H9 (cell line): Measurements from ENCODE around the gene CATSPERZ. TPM values are rescaled to one million over a fixed set of nuclear protein-coding genes. Genes with fewer than 3 reads are reported as not detected.
A peak's percentile ranks its signal among the peaks of the same experiment; 100 is the strongest.

Source experiments
- DNase-seq: peaks from one replicate; pipeline ENCODE4 v3.0.0-alpha.2; 2017
- H2AFZ ChIP-seq: one replicate; pipeline ENCODE4 v1.6.1; 2013; ENCODE audit warnings: mild to moderate bottlenecking, low read length, control low read depth, moderate library complexity
- H2AK5ac ChIP-seq: 2 replicates; pipeline ENCODE4 v1.6.1; 2013; ENCODE audit warnings: low read length, control low read depth, mixed read lengths; ENCODE audit not compliant: insufficient read length
- H2BK120ac ChIP-seq: one replicate; pipeline ENCODE4 v1.6.1; 2013; ENCODE audit warnings: low read depth, mild to moderate bottlenecking, low read length, control low read depth, inconsistent platforms; ENCODE audit not compliant: poor library complexity, severe bottlenecking
- H2BK12ac ChIP-seq: 2 replicates; pipeline ENCODE4 v1.6.1; 2013; ENCODE audit warnings: low read length, control low read depth, mixed read lengths, low read depth; ENCODE audit not compliant: insufficient read length
- H2BK15ac ChIP-seq: 2 replicates; pipeline ENCODE4 v1.6.1; 2013; ENCODE audit warnings: low read depth, low read length, control low read depth
- H2BK20ac ChIP-seq: one replicate; pipeline ENCODE4 v1.6.1; 2013; ENCODE audit warnings: low read depth, mild to moderate bottlenecking, low read length, control low read depth, inconsistent platforms; ENCODE audit not compliant: poor library complexity, severe bottlenecking
- H2BK5ac ChIP-seq: 2 replicates; pipeline ENCODE4 v1.6.1; 2013; ENCODE audit warnings: low read length, control low read depth, mixed read lengths; ENCODE audit not compliant: insufficient read length
- H3K14ac ChIP-seq: 2 replicates; pipeline ENCODE4 v1.6.1; 2013; ENCODE audit warnings: low read length, control low read depth; ENCODE audit not compliant: insufficient read depth
- H3K18ac ChIP-seq: 2 replicates; pipeline ENCODE4 v1.6.1; 2013; ENCODE audit warnings: low read depth, mild to moderate bottlenecking, mixed read lengths, low read length, control low read depth; ENCODE audit not compliant: insufficient read length
- H3K23ac ChIP-seq: 2 replicates; pipeline ENCODE4 v1.6.1; 2013; ENCODE audit warnings: low read length, control low read depth, mixed read lengths, low read depth; ENCODE audit not compliant: insufficient read length
- H3K23me2 ChIP-seq: 2 replicates; pipeline ENCODE4 v1.6.1; 2013; ENCODE audit warnings: low read depth, mild to moderate bottlenecking, mixed read lengths, low read length, control low read depth; ENCODE audit not compliant: insufficient read length, poor library complexity, severe bottlenecking
- H3K27ac ChIP-seq: 2 replicates; pipeline ENCODE4 v1.5.1; 2013; ENCODE audit warnings: low read length, control low read depth, mixed read lengths, low read depth; ENCODE audit not compliant: insufficient read length
- H3K27me3 ChIP-seq: 2 replicates; pipeline ENCODE4 v1.6.1; 2013; ENCODE audit warnings: low read length, control low read depth, inconsistent platforms; ENCODE audit not compliant: insufficient read depth
- H3K4ac ChIP-seq: 2 replicates; pipeline ENCODE4 v1.6.1; 2013; ENCODE audit warnings: low read depth, mild to moderate bottlenecking, control low read depth, inconsistent platforms, low read length, moderate library complexity
- H3K4me1 ChIP-seq: 2 replicates; pipeline ENCODE4 v1.6.1; 2013; ENCODE audit warnings: low read length, control low read depth, inconsistent platforms; ENCODE audit not compliant: insufficient read depth
- H3K4me2 ChIP-seq: 2 replicates; pipeline ENCODE4 v1.6.1; 2013; ENCODE audit warnings: low read length, control low read depth, mixed read lengths; ENCODE audit not compliant: insufficient read length, insufficient read depth
- H3K56ac ChIP-seq: 2 replicates; pipeline ENCODE4 v1.6.1; 2013; ENCODE audit warnings: low read depth, mild to moderate bottlenecking, mixed read lengths, low read length, control low read depth; ENCODE audit not compliant: insufficient read length
- H3K79me1 ChIP-seq: 2 replicates; pipeline ENCODE4 v1.6.1; 2013; ENCODE audit warnings: low read depth, mild to moderate bottlenecking, moderate library complexity, low read length, control low read depth, inconsistent platforms; ENCODE audit not compliant: insufficient read depth, poor library complexity, severe bottlenecking
- H3K79me2 ChIP-seq: 2 replicates; pipeline ENCODE4 v1.6.1; 2013; ENCODE audit warnings: low read length, control low read depth, inconsistent platforms; ENCODE audit not compliant: insufficient read depth
- H3K9ac ChIP-seq: 2 replicates; pipeline ENCODE4 v1.6.1; 2013; ENCODE audit warnings: low read length, control low read depth, mixed read lengths; ENCODE audit not compliant: insufficient read length; ENCODE audit errors: extremely low read depth
- H3K9me3 ChIP-seq: one replicate; pipeline ENCODE4 v1.6.1; 2013; ENCODE audit warnings: low read depth, low read length, inconsistent platforms; ENCODE audit not compliant: control insufficient read depth
- H3T11ph ChIP-seq: one replicate; pipeline ENCODE4 v1.6.1; 2013; ENCODE audit warnings: mild to moderate bottlenecking, low read length, control low read depth, inconsistent platforms
- H4K20me1 ChIP-seq: one replicate; pipeline ENCODE4 v1.6.1; 2013; ENCODE audit not compliant: control insufficient read depth, insufficient read length, insufficient read depth
- H4K5ac ChIP-seq: 2 replicates; pipeline ENCODE4 v1.6.1; 2013; ENCODE audit warnings: low read depth, mild to moderate bottlenecking, mixed read lengths, low read length, control low read depth; ENCODE audit not compliant: insufficient read length
- H4K8ac ChIP-seq: replicated peaks from 2 replicates; pipeline ENCODE4 v1.6.1; 2013; ENCODE audit warnings: low read length, control low read depth, mixed read lengths, low read depth; ENCODE audit not compliant: insufficient read length
- H4K91ac ChIP-seq: 2 replicates; pipeline ENCODE4 v1.6.1; 2013; ENCODE audit warnings: low read depth, mild to moderate bottlenecking, moderate library complexity, mixed read lengths, low read length, control low read depth; ENCODE audit not compliant: insufficient read length
- H3K27ac Mint-ChIP-seq, 3 experiments: 2 replicates in 2 of 3; 3 replicates in 1 of 3; pipeline ENCODE4 v1.8.0; 2020 to 2021; ENCODE audit warnings: mixed read lengths in 3 of 3, mild to moderate bottlenecking in 1 of 3, moderate library complexity in 1 of 3
- H3K27me3 Mint-ChIP-seq: 2 replicates; pipeline ENCODE4 v1.8.0; 2021; ENCODE audit warnings: low read depth, mild to moderate bottlenecking, moderate library complexity, mixed read lengths
- H3K36me3 Mint-ChIP-seq, 3 experiments: 2 replicates in 2 of 3; 3 replicates in 1 of 3; pipeline ENCODE4 v1.8.0; 2020 to 2021; ENCODE audit warnings: low read depth in 3 of 3, mixed read lengths in 3 of 3; ENCODE audit not compliant: insufficient read depth in 1 of 3
- H3K4me1 Mint-ChIP-seq, 2 experiments: 2 replicates each; pipeline ENCODE4 v1.8.0; 2020; ENCODE audit warnings: mixed read lengths in 2 of 2
- H3K4me3 Mint-ChIP-seq, 2 experiments: 2 replicates in 1 of 2; 3 replicates in 1 of 2; pipeline ENCODE4 v1.8.0; 2020 to 2021; ENCODE audit warnings: mild to moderate bottlenecking in 2 of 2, mixed read lengths in 2 of 2, moderate library complexity in 1 of 2
- H3K9me3 Mint-ChIP-seq, 2 experiments: 2 replicates in 1 of 2; 3 replicates in 1 of 2; pipeline ENCODE4 v1.8.0; 2020; ENCODE audit warnings: mild to moderate bottlenecking in 2 of 2, mixed read lengths in 2 of 2, moderate library complexity in 1 of 2
- WGBS: extraction: QIAGEN DNeasy Blood & Tissue Kit; methylation state at CpG from one replicate; pipeline ENCODE4 v1.1.7; 2013; ENCODE audit warnings: missing lambda C conversion rate, low lambda C conversion rate, mixed read lengths; ENCODE audit not compliant: insufficient read length; ENCODE audit errors: extremely low coverage; 5-methylcytosine and 5-hydroxymethylcytosine counted together
- total RNA-seq: library from RNA; stranded (reverse); gene quantifications from 2 replicates; pipeline ENCODE4 v1.2.1, GENCODE V29; 2021
- TF ChIP-seq, protein P1 (sequence below): fragments of 200-600 bp; sonication (generic); conservative IDR thresholded peaks from 3 replicates; pipeline ENCODE4 v1.8.0; 2021; ENCODE audit warnings: antibody characterized with exemption, mild to moderate bottlenecking

CATSPERZ gene
- total RNA-seq, 1 experiment from 2014 or later: 0.92 TPM

DNA sequence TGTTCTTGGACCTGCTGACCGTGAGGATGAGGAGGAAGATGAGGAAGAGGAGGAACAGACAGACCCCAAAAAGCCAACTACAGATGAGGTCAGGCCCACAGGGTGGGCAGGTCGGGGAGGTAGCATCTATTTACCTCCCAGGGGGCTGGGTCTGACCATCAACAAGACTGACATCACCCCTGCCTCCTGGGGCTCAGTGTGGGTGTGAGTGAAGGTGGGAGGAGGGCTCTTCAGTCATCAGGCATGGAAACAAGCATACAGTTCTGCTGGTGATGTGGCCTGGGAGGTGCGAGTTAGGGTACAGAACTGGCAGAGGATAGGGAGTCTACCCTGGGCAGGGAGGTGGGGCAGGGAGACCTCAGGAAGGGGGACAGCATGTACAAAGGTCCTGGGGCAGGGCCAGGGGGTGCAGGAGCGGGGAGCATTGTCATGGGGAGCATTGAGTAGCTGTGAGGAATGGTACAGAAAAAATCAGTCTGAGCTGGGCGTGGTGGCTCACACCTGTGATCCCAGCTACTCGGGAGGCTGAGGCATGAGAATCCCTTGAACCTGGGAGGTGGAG is 39.9 kb upstream of the CATSPERZ start:
- Mint-ChIP-seq H3K4me3 (no peak overlapping the region), H3K9me3 (no peaks in the 10 kb centered on the region), H3K27ac (peak overlapping the region in 1 of 3 experiments; percentile 13; a peak in 1 of 7 replicates), H3K27me3 (no peaks in the 10 kb centered on the region), H3K4me1 (peaks cover 0 to 8% of the 10 kb centered on the region in 2 experiments; a peak in 3 of 4 replicates), H3K36me3 (peaks cover 47 to 83% (median 68%) of the 10 kb centered on the region in 3 experiments)
- Histone ChIP-seq H3K27me3 (no peaks in the 10 kb centered on the region), H2AFZ (no peak overlapping the region), H2BK5ac (no peak overlapping the region), H2AK5ac (no peak overlapping the region), H2BK12ac (no peak overlapping the region), H3K27ac (no peak overlapping the region), H3K23ac (no peak overlapping the region), H2BK15ac (no peak overlapping the region), H4K20me1 (no peaks in the 10 kb centered on the region), H2BK120ac (no peak overlapping the region), H4K8ac (no peak overlapping the region), H3K4ac (no peak overlapping the region), H4K5ac (no peak overlapping the region), H3K4me1 (no peaks in the 10 kb centered on the region), H3K9ac (no peak overlapping the region), H3K56ac (no peak overlapping the region), H4K91ac (no peak overlapping the region), H3K79me1 (no peaks in the 10 kb centered on the region), H3K14ac (no peak overlapping the region), H3K9me3 (no peaks in the 10 kb centered on the region), H3K23me2 (no peaks in the 10 kb centered on the region), H2BK20ac (no peak overlapping the region), H3K18ac (no peak overlapping the region), H3K79me2 (no peaks in the 10 kb centered on the region), H3K4me2 (no peak overlapping the region), H3T11ph (no peak overlapping the region)
- no peak for DNase-seq
- WGBS: no CpG with 5 or more reads among the region's 6 CpGs
- TF ChIP-seq, protein P1, sequence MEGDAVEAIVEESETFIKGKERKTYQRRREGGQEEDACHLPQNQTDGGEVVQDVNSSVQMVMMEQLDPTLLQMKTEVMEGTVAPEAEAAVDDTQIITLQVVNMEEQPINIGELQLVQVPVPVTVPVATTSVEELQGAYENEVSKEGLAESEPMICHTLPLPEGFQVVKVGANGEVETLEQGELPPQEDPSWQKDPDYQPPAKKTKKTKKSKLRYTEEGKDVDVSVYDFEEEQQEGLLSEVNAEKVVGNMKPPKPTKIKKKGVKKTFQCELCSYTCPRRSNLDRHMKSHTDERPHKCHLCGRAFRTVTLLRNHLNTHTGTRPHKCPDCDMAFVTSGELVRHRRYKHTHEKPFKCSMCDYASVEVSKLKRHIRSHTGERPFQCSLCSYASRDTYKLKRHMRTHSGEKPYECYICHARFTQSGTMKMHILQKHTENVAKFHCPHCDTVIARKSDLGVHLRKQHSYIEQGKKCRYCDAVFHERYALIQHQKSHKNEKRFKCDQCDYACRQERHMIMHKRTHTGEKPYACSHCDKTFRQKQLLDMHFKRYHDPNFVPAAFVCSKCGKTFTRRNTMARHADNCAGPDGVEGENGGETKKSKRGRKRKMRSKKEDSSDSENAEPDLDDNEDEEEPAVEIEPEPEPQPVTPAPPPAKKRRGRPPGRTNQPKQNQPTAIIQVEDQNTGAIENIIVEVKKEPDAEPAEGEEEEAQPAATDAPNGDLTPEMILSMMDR: no peak
